Measurements from ENCODE around the gene PCCA.
A peak's percentile ranks its signal among the peaks of the same experiment; 100 is the strongest.
"Not testable (repeated sequence)": the region's sequence is repeated elsewhere in the genome, so short reads cannot be mapped to it uniquely, and the experiment has no call there.

PCCA gene

GRCh38 chr13:100146534-100146933 is 57.6 kb downstream of the PCCA start:
- no peak for DNase-seq

DNA sequence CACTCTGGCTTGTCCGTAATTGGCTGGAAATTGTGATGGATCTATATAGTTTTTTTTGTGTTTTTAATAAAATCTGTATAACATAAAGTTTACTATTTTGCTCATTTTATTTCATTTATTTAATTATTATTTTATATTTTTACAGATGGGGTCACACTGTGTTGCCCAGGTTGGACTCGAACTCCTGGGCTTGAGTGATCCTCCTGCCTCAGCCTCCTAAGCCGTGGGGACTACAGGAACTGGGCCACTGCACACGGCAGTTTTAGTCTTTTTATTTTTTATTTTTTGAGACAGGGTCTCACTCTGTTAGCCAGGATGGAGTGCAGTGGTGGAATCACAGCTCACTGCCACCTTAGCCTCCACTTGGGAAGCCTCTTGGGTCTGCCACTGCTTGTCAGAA is 58.9 kb downstream of the PCCA start:
- no peak for DNase-seq

GRCh38 chr13:100148422-100148821 is 59.5 kb downstream of the PCCA start:
- DNase-seq, result no peak

- DNase-seq, result no peak
Measured at GRCh38 chr13:100149389-100149788, 60.5 kb downstream of the PCCA start.

GRCh38 chr13:100150711-100151110 is 61.8 kb downstream of the PCCA start:
- not testable (repeated sequence) for DNase-seq

DNA sequence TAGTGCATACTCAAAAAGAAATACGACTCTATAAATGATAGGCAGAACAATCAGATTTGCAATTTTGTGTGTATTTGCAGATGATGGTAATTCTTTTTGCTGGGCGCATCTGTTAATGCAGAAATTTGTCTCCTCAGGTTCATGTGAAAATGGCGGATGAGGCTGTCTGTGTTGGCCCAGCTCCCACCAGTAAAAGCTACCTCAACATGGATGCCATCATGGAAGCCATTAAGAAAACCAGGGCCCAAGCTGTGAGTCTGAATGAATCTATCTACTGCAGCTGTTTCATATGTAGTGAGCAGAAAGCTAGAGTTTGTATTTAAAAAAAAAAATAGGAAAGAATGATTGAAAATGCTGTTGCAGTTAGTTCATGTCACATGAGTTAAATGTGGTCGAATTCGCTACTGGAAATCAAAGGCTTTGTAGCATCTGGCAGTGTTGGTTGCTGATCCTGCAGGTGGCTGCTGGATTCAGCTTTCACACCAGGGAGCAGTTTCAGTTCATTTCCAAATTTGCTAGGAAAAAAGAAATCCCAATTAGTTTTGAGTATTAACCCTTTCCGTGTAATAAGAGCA is 66.0 kb downstream of the PCCA start:
- DNase-seq, result no peak

- no peak for DNase-seq
Measured at GRCh38 chr13:100156788-100157187, 67.9 kb downstream of the PCCA start.

- no peak for DNase-seq
Measured at GRCh38 chr13:100158569-100158968, 69.7 kb downstream of the PCCA start.

- DNase-seq, result no peak
Measured at GRCh38 chr13:100159584-100159983, 70.7 kb downstream of the PCCA start.

DNA sequence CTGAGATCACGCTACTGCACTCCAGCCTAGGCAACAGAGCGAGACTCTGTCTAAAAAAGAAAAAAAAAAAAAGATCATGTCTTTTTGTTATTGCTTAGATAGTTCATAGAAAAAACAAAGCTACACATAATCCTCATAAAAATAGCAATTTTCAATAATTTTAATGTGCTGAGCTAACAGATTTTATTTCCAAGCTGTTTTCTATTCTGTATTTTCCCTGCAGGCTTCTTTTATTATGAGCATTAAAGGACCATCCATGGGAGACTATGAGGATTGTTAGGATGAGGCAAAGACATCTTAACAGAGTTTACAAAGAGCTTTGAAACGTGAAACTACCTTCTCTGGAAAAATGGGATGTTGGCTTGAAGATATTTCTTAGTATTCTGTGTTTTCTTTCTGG is 71.6 kb downstream of the PCCA start:
- DNase-seq, result no peak

DNA sequence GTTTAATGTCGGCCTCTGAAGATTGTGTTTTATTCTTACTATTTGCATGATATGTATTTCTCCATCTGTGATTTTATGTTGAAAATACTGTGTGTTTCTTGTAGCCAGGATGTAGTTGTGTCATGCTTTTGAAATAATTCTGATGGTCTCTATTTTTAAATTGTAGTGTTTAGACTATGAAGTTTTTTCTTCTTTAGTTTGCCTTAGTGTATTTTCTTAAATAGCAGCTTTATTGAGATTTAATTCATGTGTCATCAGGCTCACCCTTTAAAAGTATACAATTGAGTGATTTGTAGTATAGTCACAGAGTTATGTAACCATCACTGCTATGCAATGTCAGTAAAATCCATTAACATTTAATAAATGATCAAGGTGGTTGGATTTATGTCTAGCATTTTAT is 74.5 kb downstream of the PCCA start:
- no peak for DNase-seq

DNA sequence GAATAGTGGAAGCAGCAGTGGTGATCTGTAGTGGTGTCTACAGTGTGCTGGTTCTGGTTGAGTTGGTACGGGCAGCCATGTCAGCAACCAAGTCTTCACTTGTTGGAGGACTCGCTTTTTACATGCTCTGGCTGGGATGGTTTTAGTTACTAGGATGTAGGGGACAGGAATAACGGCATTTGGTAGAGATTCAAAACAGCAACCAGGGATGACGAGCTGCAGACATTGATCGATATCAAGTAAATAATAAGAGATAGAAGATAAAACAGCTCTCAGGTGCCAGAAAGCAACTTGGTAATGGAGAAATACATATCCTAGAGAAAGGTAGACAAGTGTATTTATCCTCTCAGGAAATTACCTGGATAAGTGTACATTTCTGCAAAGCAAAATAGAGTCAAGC is 84.3 kb downstream of the PCCA start:
- no peak for DNase-seq

GRCh38 chr13:100174455-100174854 is 85.6 kb downstream of the PCCA start:
- not testable (repeated sequence) for DNase-seq

GRCh38 chr13:100175078-100175802 is 86.3 kb downstream of the PCCA start:
- DNase-seq, result no peak

DNA sequence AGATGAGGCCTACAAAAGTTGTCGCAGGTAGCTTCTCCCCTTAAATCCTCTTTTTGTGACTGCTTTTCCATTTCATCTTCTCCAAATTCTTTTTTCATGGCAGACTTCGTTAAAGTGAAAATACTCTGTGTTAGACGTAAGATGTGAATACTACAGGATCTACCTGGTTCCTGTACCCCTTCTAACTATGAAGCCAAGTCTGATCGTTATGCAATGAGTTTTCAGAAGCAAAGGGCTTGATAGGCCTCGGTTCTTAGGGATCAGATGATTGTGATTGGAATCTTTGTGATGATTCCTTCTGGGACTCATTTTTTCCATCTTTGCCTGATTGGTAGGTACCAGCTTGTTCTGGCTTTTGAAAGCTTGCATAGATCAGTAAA is 86.9 kb downstream of the PCCA start:
- no peak for DNase-seq

GRCh38 chr13:100176801-100177400 is 88.0 kb downstream of the PCCA start:
- no peak for DNase-seq

GRCh38 chr13:100178309-100178708 is 89.4 kb downstream of the PCCA start:
- DNase-seq, result no peak

DNA sequence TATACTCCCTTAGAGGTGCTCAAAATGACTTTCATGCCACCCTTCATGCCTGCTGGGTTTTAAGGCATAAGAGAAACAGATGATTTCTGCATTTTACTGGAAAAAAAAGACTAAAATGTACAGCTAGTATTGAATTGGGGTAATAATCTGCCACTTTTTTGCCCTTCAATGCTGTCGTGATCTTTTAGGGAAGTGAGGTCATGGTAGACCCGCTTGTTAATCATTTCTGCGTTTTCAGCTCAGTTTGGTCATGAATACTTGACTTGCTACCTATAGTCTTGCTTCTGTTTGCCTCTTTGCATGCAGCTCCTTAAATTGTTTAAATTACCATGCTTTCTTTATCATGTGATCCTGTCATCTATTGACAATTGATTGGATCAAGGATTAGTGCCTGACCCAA is 90.4 kb downstream of the PCCA start:
- DNase-seq, result no peak

GRCh38 chr13:100182900-100183490 is 94.1 kb downstream of the PCCA start:
- peak; percentile 54 for DNase-seq

DNA sequence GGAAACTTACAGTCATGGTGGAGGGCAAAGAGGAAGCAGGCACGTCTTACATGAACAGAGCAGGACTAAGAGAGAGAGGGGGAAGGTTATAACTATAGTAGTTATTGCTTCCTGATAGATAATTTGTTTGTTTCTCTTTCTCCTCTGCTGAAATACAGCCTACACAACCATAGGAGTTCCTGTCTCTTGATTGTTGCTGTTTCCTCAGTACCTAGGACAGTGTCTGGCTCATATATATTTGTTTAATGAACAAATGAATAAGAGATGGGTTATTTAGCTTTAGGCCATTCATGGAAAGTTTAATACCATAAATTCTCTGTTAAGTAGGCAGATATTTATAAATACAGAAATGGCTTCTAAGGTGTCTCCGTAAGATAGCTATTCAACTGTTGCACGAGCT is 95.2 kb downstream of the PCCA start:
- no peak for DNase-seq

GRCh38 chr13:100195568-100195967 is 106.7 kb downstream of the PCCA start:
- no peak for DNase-seq

GRCh38 chr13:100196375-100196774 is 107.5 kb downstream of the PCCA start:
- no peak for DNase-seq

DNA sequence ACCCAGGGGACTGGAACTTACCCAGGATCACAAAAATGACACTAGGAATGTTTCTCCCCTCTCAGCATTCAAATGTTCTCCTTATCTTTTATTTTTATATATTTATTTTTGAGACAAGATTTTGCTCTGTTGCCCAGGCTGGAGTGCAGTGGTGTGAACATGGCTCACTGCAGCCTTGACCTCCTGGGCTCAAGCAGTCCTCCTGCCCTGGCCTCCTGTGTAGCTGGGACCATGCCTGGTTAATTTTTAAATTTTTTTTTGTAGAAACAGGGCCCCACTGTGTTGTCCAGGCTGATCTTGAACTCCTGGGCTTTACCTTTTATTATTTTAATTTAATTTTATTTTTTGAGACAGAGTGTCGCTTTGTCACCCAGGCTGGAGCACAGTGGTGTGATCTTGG is 108.2 kb downstream of the PCCA start:
- DNase-seq, result no peak

Measured in islet precursor cell (in vitro differentiated cells).